H1 (cell line): ENCODE data around the gene KIAA1671. TPM values are rescaled to one million over a fixed set of nuclear protein-coding genes. Genes with fewer than 3 reads are reported as not detected.

Experiments used
- CTCF ChIA-PET: fragments of 300-600 bp; sonication (Branson Sonifier 250); formaldehyde crosslinking; loops from one replicate; lab custom pipeline; 2021; ENCODE audit not compliant: partially characterized antibody; lab: Charles Lee
- POLR2A ChIA-PET: fragments of 300-600 bp; sonication (Branson Sonifier 250); formaldehyde crosslinking; loops from one replicate; lab custom pipeline; 2021; ENCODE audit warnings: inconsistent platforms; ENCODE audit not compliant: partially characterized antibody; lab: Charles Lee
- DNase-seq, 2 experiments: peaks; one replicate each; pipeline versions ENCODE4 v3.0.0 to v3.0.0-alpha.2; 2010 to 2022; ENCODE audit warnings: low spot score in 2 of 2, low read depth in 1 of 2, mixed read lengths in 1 of 2
- FAIRE-seq: peaks from 2 replicates; lab custom pipeline; 2011; peaks lifted over from hg19 to GRCh38; lab: Jason Lieb, UNC
- H2AFZ ChIP-seq: 2 replicates; pipeline ENCODE4 v1.8.1; 2012; ENCODE audit warnings: low read length, inconsistent platforms
- H2AK5ac ChIP-seq: 2 replicates; pipeline ENCODE4 v1.6.1; 2013; ENCODE audit warnings: low read depth, low read length
- H2BK120ac ChIP-seq: replicated peaks from 2 replicates; pipeline ENCODE3; 2013; ENCODE audit warnings: low read depth, low read length, inconsistent platforms
- H2BK12ac ChIP-seq: 2 replicates; pipeline ENCODE4 v1.6.1; 2013; ENCODE audit warnings: low read depth, low read length
- H2BK15ac ChIP-seq: 2 replicates; pipeline ENCODE4 v1.6.1; 2013; ENCODE audit warnings: low read length
- H2BK20ac ChIP-seq: 2 replicates; pipeline ENCODE4 v1.6.1; 2013; ENCODE audit warnings: low read length
- H2BK5ac ChIP-seq: 2 replicates; pipeline ENCODE4 v1.6.1; 2013; ENCODE audit warnings: low read depth, low read length
- H3K14ac ChIP-seq: 2 replicates; pipeline ENCODE4 v1.6.1; 2013; ENCODE audit warnings: inconsistent platforms; ENCODE audit not compliant: insufficient read length
- H3K18ac ChIP-seq: 2 replicates; pipeline ENCODE4 v1.6.1; 2013; ENCODE audit warnings: low read length; ENCODE audit errors: extremely low read depth
- H3K23ac ChIP-seq: 2 replicates; pipeline ENCODE4 v1.6.1; 2013; ENCODE audit warnings: inconsistent platforms; ENCODE audit not compliant: insufficient read length
- H3K23me2 ChIP-seq: 2 replicates; pipeline ENCODE4 v1.6.1; 2013; ENCODE audit warnings: low read depth, low read length
- H3K27ac ChIP-seq: 2 replicates; pipeline ENCODE4 v1.6.1; 2011; ENCODE audit warnings: low read depth, low read length, inconsistent platforms
- H3K27me3 ChIP-seq, 4 experiments: replicated peaks in 1 of 4; 1 replicate in 1 of 4; 2 replicates in 3 of 4; pipeline versions ENCODE4 v1.6.1 to v1.8.1; 2011 to 2013; ENCODE audit warnings: low read length in 3 of 4, mild to moderate bottlenecking in 3 of 4, inconsistent platforms in 2 of 4, mixed read lengths in 2 of 4, moderate library complexity in 1 of 4; ENCODE audit not compliant: control insufficient read depth in 3 of 4, insufficient read depth in 3 of 4; ENCODE audit errors: extremely low read depth in 1 of 4
- H3K36me3 ChIP-seq, 4 experiments: 2 replicates each; pipeline versions ENCODE4 v1.6.1 to v1.8.1; 2011 to 2013; ENCODE audit warnings: mild to moderate bottlenecking in 4 of 4, low read length in 3 of 4, moderate library complexity in 2 of 4, control low read depth in 1 of 4, inconsistent platforms in 1 of 4; ENCODE audit not compliant: insufficient read depth in 4 of 4, control insufficient read depth in 2 of 4
- H3K4ac ChIP-seq: replicated peaks from 2 replicates; pipeline ENCODE3; 2013; ENCODE audit warnings: low read length, low read depth, mixed read lengths, inconsistent platforms; ENCODE audit not compliant: insufficient read length
- H3K4me1 ChIP-seq, 4 experiments: replicated peaks in 1 of 4; 1 replicate in 1 of 4; 2 replicates in 3 of 4; pipeline versions ENCODE4 v1.6.1 to v1.8.1; 2011 to 2013; ENCODE audit warnings: low read length in 3 of 4, inconsistent platforms in 2 of 4, mixed read lengths in 1 of 4; ENCODE audit not compliant: insufficient read depth in 4 of 4, control insufficient read depth in 3 of 4
- H3K4me2 ChIP-seq, 2 experiments: 2 replicates each; pipeline versions ENCODE4 v1.6.1 to v1.8.1; 2011 to 2013; ENCODE audit warnings: low read depth in 2 of 2, low read length in 2 of 2, control low read depth in 1 of 2, inconsistent platforms in 1 of 2, mild to moderate bottlenecking in 1 of 2; ENCODE audit not compliant: insufficient read depth in 1 of 2
- H3K4me3 ChIP-seq, 4 experiments: fragments of 200-600, 300-600 bp in 1 of 4; sonication (generic), shearing (Covaris generic), sonication (Bioruptor Twin) in 1 of 4; 2 replicates each; pipeline versions ENCODE4 v1.5.1 to v1.8.1; 2011 to 2016; ENCODE audit warnings: low read length in 4 of 4, low read depth in 3 of 4, control low read depth in 2 of 4, inconsistent platforms in 2 of 4, mild to moderate bottlenecking in 2 of 4, mixed read lengths in 1 of 4, moderate library complexity in 1 of 4; ENCODE audit not compliant: insufficient read depth in 2 of 4; ENCODE audit errors: extremely low read depth in 1 of 4
- H3K56ac ChIP-seq: replicated peaks from 2 replicates; pipeline ENCODE3; 2013; ENCODE audit warnings: low read depth, mild to moderate bottlenecking, mixed read lengths, low read length, inconsistent platforms; ENCODE audit not compliant: insufficient read length
- H3K79me1 ChIP-seq: 2 replicates; pipeline ENCODE4 v1.6.1; 2013; ENCODE audit warnings: low read depth, low read length, control low read depth
- H3K79me2 ChIP-seq, 2 experiments: 2 replicates each; pipeline versions ENCODE4 v1.6.1 to v1.8.1; 2012 to 2013; ENCODE audit warnings: low read length in 2 of 2, mild to moderate bottlenecking in 2 of 2, inconsistent platforms in 1 of 2; ENCODE audit not compliant: insufficient read depth in 2 of 2, control insufficient read depth in 1 of 2
- H3K9ac ChIP-seq, 4 experiments: replicated peaks in 1 of 4; 1 replicate in 1 of 4; 2 replicates in 3 of 4; pipeline versions ENCODE4 v1.6.1 to v1.8.1; 2011 to 2013; ENCODE audit warnings: low read depth in 3 of 4, low read length in 3 of 4, control low read depth in 2 of 4, mild to moderate bottlenecking in 2 of 4, moderate library complexity in 2 of 4, inconsistent platforms in 1 of 4; ENCODE audit errors: extremely low read depth in 1 of 4
- H3K9me3 ChIP-seq, 2 experiments: 2 replicates each; pipeline versions ENCODE4 v1.6.1 to v1.8.1; 2012 to 2013; ENCODE audit warnings: mild to moderate bottlenecking in 2 of 2, moderate library complexity in 2 of 2, control low read depth in 1 of 2, inconsistent platforms in 1 of 2, low read depth in 1 of 2, low read length in 1 of 2, mixed read lengths in 1 of 2; ENCODE audit not compliant: insufficient read depth in 2 of 2
- H4K20me1 ChIP-seq, 2 experiments: replicated peaks in 1 of 2; 2 replicates each; pipeline versions ENCODE3 to v1.8.1; 2011 to 2013; ENCODE audit warnings: inconsistent platforms in 2 of 2, low read length in 2 of 2, mild to moderate bottlenecking in 1 of 2; ENCODE audit not compliant: insufficient read depth in 2 of 2, control insufficient read depth in 1 of 2
- H4K5ac ChIP-seq: 2 replicates; pipeline ENCODE4 v1.6.1; 2013; ENCODE audit warnings: low read length, low read depth, mixed read lengths, inconsistent platforms; ENCODE audit not compliant: insufficient read length
- H4K8ac ChIP-seq: 2 replicates; pipeline ENCODE4 v1.8.0; 2013; ENCODE audit warnings: mild to moderate bottlenecking, moderate library complexity, low read length, inconsistent platforms; ENCODE audit not compliant: insufficient read depth; ENCODE audit errors: extremely low read depth
- H4K91ac ChIP-seq: replicated peaks from 2 replicates; pipeline ENCODE3; 2013; ENCODE audit warnings: low read length, mixed read lengths, inconsistent platforms; ENCODE audit not compliant: insufficient read length
- JUND ChIP-seq: IDR thresholded peaks from 2 replicates; pipeline ENCODE4 v1.6.1; 2011; ENCODE audit warnings: mild to moderate bottlenecking, improper control_type of control experiment, low read length
- RAD21 ChIP-seq, 2 experiments: IDR thresholded peaks in 1 of 2; conservative IDR thresholded peaks in 1 of 2; 2 replicates each; pipeline ENCODE4 v1.6.1; 2011; ENCODE audit warnings: low read depth in 2 of 2, low read length in 2 of 2, improper control_type of control experiment in 1 of 2, inconsistent platforms in 1 of 2, mild to moderate bottlenecking in 1 of 2, moderate library complexity in 1 of 2
- WGBS, 2 experiments: shearing (Covaris generic) in 1 of 2; methylation state at CpG; one replicate each; pipeline versions ENCODE4 v1.1.6 to v1.1.7; 2013 to 2015; ENCODE audit warnings: low lambda C conversion rate in 2 of 2, mixed read lengths in 2 of 2, inconsistent platforms in 1 of 2, low coverage in 1 of 2, missing lambda C conversion rate in 1 of 2; ENCODE audit not compliant: insufficient replicate concordance in 2 of 2, insufficient coverage in 1 of 2, insufficient read length in 1 of 2; ENCODE audit errors: extremely low coverage in 1 of 2, missing lambda C conversion rate in 1 of 2; 5-methylcytosine and 5-hydroxymethylcytosine counted together
- polyA plus RNA-seq, 7 experiments: library from polyadenylated mRNA; depleted of rRNA in 3 of 7; stranded (reverse) in 5 of 7; unstranded in 2 of 7; fragments of >200 nt in 5 of 7; fragments of 200-250 nt in 2 of 7; gene quantifications; 1 replicate in 5 of 7; 2 replicates in 1 of 7; 4 replicates in 1 of 7; pipeline versions ENCODE4 v1.2.1 to v1.2.3, GENCODE V29; 2011 to 2013; ENCODE audit warnings: missing spikeins in 2 of 7, mixed read lengths in 2 of 7
- total RNA-seq: library from RNA; stranded (reverse); fragmentation: NEBNext Ultra II Directional; extraction: Animal tissue kit (Norgen Biotek cat#: 25700); gene quantifications from 2 replicates; pipeline ENCODE4 v1.2.1, GENCODE V29; 2021
- TF ChIP-seq, protein P1 (sequence below), 3 experiments: IDR thresholded peaks; 1 replicate in 2 of 3; 2 replicates in 1 of 3; pipeline versions ENCODE4 v1.5.1 to v1.6.1; 2011; ENCODE audit warnings: low read length in 3 of 3, mild to moderate bottlenecking in 3 of 3, inconsistent platforms in 2 of 3, low read depth in 1 of 3, moderate library complexity in 1 of 3; ENCODE audit not compliant: insufficient read depth in 1 of 3; ENCODE audit errors: control extremely low read depth in 1 of 3

The KIAA1671 gene
- total and polyA plus RNA-seq, 2 of the 8 experiments (the other 6 are each of a cell fraction or from before 2014, with no cell fraction given) = 6.4 to 23.9 TPM

DNA sequence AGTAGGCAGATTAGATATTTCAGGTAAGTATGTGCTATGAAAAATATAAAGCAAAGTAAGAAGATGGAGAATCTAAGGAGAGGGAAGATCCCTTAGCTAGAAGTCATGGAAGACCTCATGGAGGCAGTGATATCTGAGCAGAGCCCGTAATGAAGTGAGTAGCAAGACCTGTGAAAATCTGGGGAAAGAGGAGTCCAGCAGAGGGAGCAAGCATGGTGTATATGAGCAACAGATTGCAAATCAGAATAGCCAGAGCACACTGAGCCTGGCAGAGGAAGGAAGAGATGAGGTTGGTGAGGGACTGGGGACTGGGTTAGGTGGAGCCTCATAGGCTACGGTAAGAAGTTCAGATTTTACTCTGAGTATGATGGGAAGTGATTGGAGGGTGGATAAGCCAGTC, 15.4 kb upstream of the KIAA1671 start:
- TF ChIP-seq, protein P1, sequence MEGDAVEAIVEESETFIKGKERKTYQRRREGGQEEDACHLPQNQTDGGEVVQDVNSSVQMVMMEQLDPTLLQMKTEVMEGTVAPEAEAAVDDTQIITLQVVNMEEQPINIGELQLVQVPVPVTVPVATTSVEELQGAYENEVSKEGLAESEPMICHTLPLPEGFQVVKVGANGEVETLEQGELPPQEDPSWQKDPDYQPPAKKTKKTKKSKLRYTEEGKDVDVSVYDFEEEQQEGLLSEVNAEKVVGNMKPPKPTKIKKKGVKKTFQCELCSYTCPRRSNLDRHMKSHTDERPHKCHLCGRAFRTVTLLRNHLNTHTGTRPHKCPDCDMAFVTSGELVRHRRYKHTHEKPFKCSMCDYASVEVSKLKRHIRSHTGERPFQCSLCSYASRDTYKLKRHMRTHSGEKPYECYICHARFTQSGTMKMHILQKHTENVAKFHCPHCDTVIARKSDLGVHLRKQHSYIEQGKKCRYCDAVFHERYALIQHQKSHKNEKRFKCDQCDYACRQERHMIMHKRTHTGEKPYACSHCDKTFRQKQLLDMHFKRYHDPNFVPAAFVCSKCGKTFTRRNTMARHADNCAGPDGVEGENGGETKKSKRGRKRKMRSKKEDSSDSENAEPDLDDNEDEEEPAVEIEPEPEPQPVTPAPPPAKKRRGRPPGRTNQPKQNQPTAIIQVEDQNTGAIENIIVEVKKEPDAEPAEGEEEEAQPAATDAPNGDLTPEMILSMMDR (IDR thresholded peaks at IDR 0.05; ENCODE audit: control extremely low read depth in 1 of 3, insufficient read depth in 1 of 3, low read depth in 1 of 3, low read length in 3 of 3) = peak; percentile 17 to 63 (median 59)
- TF ChIP-seq RAD21 (IDR thresholded peaks at IDR 0.05 in 1 of 2, conservative IDR thresholded peaks at IDR 0.05 in 1 of 2; ENCODE audit: low read depth in 2 of 2, low read length in 2 of 2) (peak; percentile 47 to 62), JUND (no peak)
- peaks cover 2 to 6% (median 3%) of the 10 kb centered on the region in 4 experiments; a peak in 4 of 7 replicates for H3K4me1 ChIP-seq
- no peak overlapping the region for H3K14ac ChIP-seq
- H3K79me2 ChIP-seq = no peaks in the 10 kb centered on the region
- no peak overlapping the region for H4K8ac ChIP-seq
- no peaks in the 10 kb centered on the region for H3K9me3 ChIP-seq
- no peaks in the 10 kb centered on the region for H3K36me3 ChIP-seq
- H2BK20ac ChIP-seq = no peak overlapping the region
- H2BK5ac ChIP-seq = no peak overlapping the region
- no peak overlapping the region for H3K18ac ChIP-seq
- no peak overlapping the region for H4K5ac ChIP-seq
- no peak overlapping the region for H3K56ac ChIP-seq
- H3K79me1 ChIP-seq = no peaks in the 10 kb centered on the region
- ChIA-PET POLR2A (no interaction called here), CTCF (interaction anchor here (0.9 to 4.9 kb wide), 14 partner anchors 10 to 239 kb away, joined by 3 to 186 read pairs (median 5); partner anchors contain the start of genes KIAA1671 and LHFPL7)
- no peak overlapping the region for H2AK5ac ChIP-seq
- H2BK12ac ChIP-seq = no peak overlapping the region
- no peak overlapping the region for H3K4me3 ChIP-seq
- no peaks in the 10 kb centered on the region for H4K20me1 ChIP-seq
- H2BK15ac ChIP-seq = peak overlapping the region; percentile 1; the same call in 1 of the 2 replicates
- no peak overlapping the region for H3K27ac ChIP-seq
- H3K27me3 ChIP-seq = no peaks in the 10 kb centered on the region
- H3K4me2 ChIP-seq = no peak overlapping the region
- no peak overlapping the region for H4K91ac ChIP-seq
- FAIRE-seq (peak; percentile 70), DNase-seq (no peak)
- no peak overlapping the region for H2BK120ac ChIP-seq
- H3K4ac ChIP-seq = no peak overlapping the region
- no peak overlapping the region for H3K9ac ChIP-seq
- H3K23ac ChIP-seq = no peak overlapping the region
- 78% methylated on average over 2 of the region's 2 CpGs; no CpG with 5 or more reads in 1 of the 2 experiments for WGBS, 2 experiments
- peaks cover 9% of the 10 kb centered on the region; the same call in 1 of the 2 replicates for H3K23me2 ChIP-seq
- no peak overlapping the region for H2AFZ ChIP-seq
